HUES6 (cell line): ENCODE measurements around the gene SFMBT2.

Experiments used
- H3K27ac ChIP-seq: 2 replicates; pipeline ENCODE4 v1.7.0; 2013; ENCODE audit warnings: low read depth, mild to moderate bottlenecking, low read length, inconsistent platforms
- H3K27me3 ChIP-seq: 2 replicates; pipeline ENCODE4 v1.6.1; 2013; ENCODE audit warnings: low read length; ENCODE audit not compliant: control insufficient read depth, insufficient read depth
- H3K36me3 ChIP-seq: 2 replicates; pipeline ENCODE4 v1.6.1; 2013; ENCODE audit warnings: low read length; ENCODE audit not compliant: control insufficient read depth, insufficient read depth
- H3K4me1 ChIP-seq: 2 replicates; pipeline ENCODE4 v1.6.1; 2013; ENCODE audit warnings: low read length; ENCODE audit not compliant: control insufficient read depth, insufficient read depth
- H3K4me3 ChIP-seq: 2 replicates; pipeline ENCODE4 v1.5.1; 2013; ENCODE audit warnings: low read depth, low read length
- H3K9ac ChIP-seq: one replicate; pipeline ENCODE4 v1.6.1; 2013; ENCODE audit warnings: mild to moderate bottlenecking, low read length
- H3K9me3 ChIP-seq: 2 replicates; pipeline ENCODE4 v1.6.1; 2013; ENCODE audit warnings: low read depth, low read length; ENCODE audit not compliant: control insufficient read depth, insufficient read depth

The SFMBT2 gene

GRCh38 chr10:7380704-7381241, 30.1 kb downstream of the SFMBT2 start:
- no peak overlapping the region for H3K9ac ChIP-seq
- no peaks in the 10 kb centered on the region for H3K4me1 ChIP-seq
- peaks cover 3% of the 10 kb centered on the region; the same call in 1 of the 2 replicates for H3K9me3 ChIP-seq
- H3K36me3 ChIP-seq = peaks cover 20% of the 10 kb centered on the region
- no peak overlapping the region for H3K4me3 ChIP-seq
- no peak overlapping the region for H3K27ac ChIP-seq
- no peaks in the 10 kb centered on the region for H3K27me3 ChIP-seq

- Histone ChIP-seq H3K9me3 (peaks cover 4% of the 10 kb centered on the region), H3K4me1 (no peaks in the 10 kb centered on the region), H3K27ac (no peak overlapping the region), H3K36me3 (peaks cover 23% of the 10 kb centered on the region), H3K4me3 (no peak overlapping the region), H3K27me3 (no peaks in the 10 kb centered on the region), H3K9ac (no peak overlapping the region)
These were observed 32.0 kb downstream of the SFMBT2 start for GRCh38 chr10:7378602-7379403.

- no peak overlapping the region for H3K27ac ChIP-seq
- H3K27me3 ChIP-seq = no peaks in the 10 kb centered on the region
- peaks cover 33% of the 10 kb centered on the region for H3K36me3 ChIP-seq
- no peak overlapping the region for H3K9ac ChIP-seq
- no peak overlapping the region for H3K4me3 ChIP-seq
- H3K9me3 ChIP-seq = peaks cover 14% of the 10 kb centered on the region
- H3K4me1 ChIP-seq = no peaks in the 10 kb centered on the region
These were observed 33.1 kb downstream of the SFMBT2 start for GRCh38 chr10:7377614-7378248.

- no peaks in the 10 kb centered on the region for H3K27me3 ChIP-seq
- H3K36me3 ChIP-seq = peaks cover 30% of the 10 kb centered on the region
- H3K27ac ChIP-seq = no peak overlapping the region
- H3K9me3 ChIP-seq = peaks cover 14% of the 10 kb centered on the region
- H3K9ac ChIP-seq = no peak overlapping the region
- no peaks in the 10 kb centered on the region for H3K4me1 ChIP-seq
- H3K4me3 ChIP-seq = no peak overlapping the region
These were observed 36.0 kb downstream of the SFMBT2 start for GRCh38 chr10:7374795-7375194.

- Histone ChIP-seq H3K4me1 (no peaks in the 10 kb centered on the region), H3K36me3 (peaks cover 25% of the 10 kb centered on the region), H3K9ac (no peak overlapping the region), H3K9me3 (peaks cover 14% of the 10 kb centered on the region), H3K27ac (no peak overlapping the region), H3K27me3 (no peaks in the 10 kb centered on the region), H3K4me3 (no peak overlapping the region)
These were observed 37.8 kb downstream of the SFMBT2 start for GRCh38 chr10:7373039-7373438.

- Histone ChIP-seq H3K36me3 (peaks cover 25% of the 10 kb centered on the region), H3K4me3 (no peak overlapping the region), H3K4me1 (no peaks in the 10 kb centered on the region), H3K27me3 (no peaks in the 10 kb centered on the region), H3K27ac (no peak overlapping the region), H3K9ac (no peak overlapping the region), H3K9me3 (peaks cover 13% of the 10 kb centered on the region)
These were observed 38.3 kb downstream of the SFMBT2 start for GRCh38 chr10:7372504-7372903.

GRCh38 chr10:7370511-7370910, 40.3 kb downstream of the SFMBT2 start:
- H3K36me3 ChIP-seq = peaks cover 26% of the 10 kb centered on the region
- H3K4me3 ChIP-seq = no peak overlapping the region
- H3K27ac ChIP-seq = no peak overlapping the region
- no peaks in the 10 kb centered on the region for H3K4me1 ChIP-seq
- no peak overlapping the region for H3K9ac ChIP-seq
- peaks cover 12% of the 10 kb centered on the region; the same call in 1 of the 2 replicates for H3K9me3 ChIP-seq
- no peaks in the 10 kb centered on the region for H3K27me3 ChIP-seq

GRCh38 chr10:7365027-7365745, 45.6 kb downstream of the SFMBT2 start:
- H3K4me1 ChIP-seq = peaks cover 12% of the 10 kb centered on the region
- H3K27ac ChIP-seq = no peak overlapping the region
- H3K9me3 ChIP-seq = no peaks in the 10 kb centered on the region; the same call in 1 of the 2 replicates
- no peak overlapping the region for H3K4me3 ChIP-seq
- peaks cover 18% of the 10 kb centered on the region for H3K36me3 ChIP-seq
- no peaks in the 10 kb centered on the region for H3K27me3 ChIP-seq
- H3K9ac ChIP-seq = no peak overlapping the region

GRCh38 chr10:7364474-7364873, 46.4 kb downstream of the SFMBT2 start:
- peaks cover 16% of the 10 kb centered on the region for H3K36me3 ChIP-seq
- H3K4me1 ChIP-seq = peaks cover 12% of the 10 kb centered on the region
- H3K27me3 ChIP-seq = no peaks in the 10 kb centered on the region
- no peak overlapping the region for H3K4me3 ChIP-seq
- H3K27ac ChIP-seq = no peak overlapping the region
- H3K9ac ChIP-seq = no peak overlapping the region
- no peaks in the 10 kb centered on the region; the same call in 1 of the 2 replicates for H3K9me3 ChIP-seq

- Histone ChIP-seq H3K9me3 (peaks cover 4% of the 10 kb centered on the region; the same call in 1 of the 2 replicates), H3K36me3 (peaks cover 16% of the 10 kb centered on the region), H3K27me3 (no peaks in the 10 kb centered on the region)
These were observed 47.1 kb downstream of the SFMBT2 start for GRCh38 chr10:7363700-7364099.

More at GRCh38 chr10:7363700-7364099, 47.1 kb downstream of the SFMBT2 start:
- Histone ChIP-seq H3K4me1 (peaks cover 12% of the 10 kb centered on the region), H3K9ac (no peak overlapping the region), H3K4me3 (no peak overlapping the region), H3K27ac (no peak overlapping the region)
